GM21529 (cell line): ENCODE data around the gene RAMP1.
"Not testable (repeated sequence)": the region's sequence is repeated elsewhere in the genome, so short reads cannot be mapped to it uniquely, and the experiment has no call there.

Source experiments
- ATAC-seq: cut with Tn5 transposase; IDR thresholded peaks from one replicate; pipeline ENCODE4 v1.9.1; 2021; ENCODE audit not compliant: unreplicated experiment

Gene RAMP1

GRCh38 chr2:237943395-237944094 lies 84.1 kb downstream of the RAMP1 start:
- ATAC-seq, result no peak

- no peak for ATAC-seq
Observed at GRCh38 chr2:237944302-237944701, 84.9 kb downstream of the RAMP1 start.

GRCh38 chr2:237946423-237946822 lies 87.0 kb downstream of the RAMP1 start:
- no peak for ATAC-seq

- not testable (repeated sequence) for ATAC-seq
Observed at GRCh38 chr2:237951354-237951753, 91.9 kb downstream of the RAMP1 start.

GRCh38 chr2:237951878-237952277 lies 92.5 kb downstream of the RAMP1 start:
- no peak for ATAC-seq

GRCh38 chr2:237952851-237953250 lies 93.4 kb downstream of the RAMP1 start:
- ATAC-seq, result no peak

GRCh38 chr2:237955640-237956401 lies 96.4 kb downstream of the RAMP1 start:
- ATAC-seq, result no peak

- ATAC-seq, result no peak
Observed at GRCh38 chr2:237956402-237956736, 96.9 kb downstream of the RAMP1 start.

- no peak for ATAC-seq
Observed at GRCh38 chr2:237961637-237962036, 102.2 kb downstream of the RAMP1 start.
